ENCODE measurements around the gene MPZL3.

MPZL3 gene

GRCh38 chr11:118229274-118229847 is 22.8 kb downstream of the MPZL3 start:
- no peak for DNase-seq

- DNase-seq: no peak
Observed at GRCh38 chr11:118227865-118228785, 24.0 kb downstream of the MPZL3 start.

- no peak for DNase-seq
Observed at GRCh38 chr11:118226781-118227180, 25.4 kb downstream of the MPZL3 start.

GRCh38 chr11:118226296-118226695 is 25.9 kb downstream of the MPZL3 start:
- no peak for DNase-seq

- no peak for DNase-seq
Observed at GRCh38 chr11:118224511-118225188, 27.5 kb downstream of the MPZL3 start, which contains the start of gene JAML. Gene JAML (minus strand): TSS chr11:118225011. CDS start chr11:118214866, 10,145 bp downstream.

GRCh38 chr11:118223992-118224391 is 28.2 kb downstream of the MPZL3 start:
- DNase-seq: no peak

GRCh38 chr11:118223570-118223969 is 28.6 kb downstream of the MPZL3 start:
- DNase-seq: no peak

GRCh38 chr11:118222437-118222836 is 29.7 kb downstream of the MPZL3 start:
- DNase-seq: no peak

GRCh38 chr11:118221419-118221818 is 30.7 kb downstream of the MPZL3 start:
- no peak for DNase-seq

- DNase-seq: no peak
Observed at GRCh38 chr11:118219732-118220131, 32.4 kb downstream of the MPZL3 start.

- no peak for DNase-seq
Observed at GRCh38 chr11:118219244-118219643, 32.9 kb downstream of the MPZL3 start.

GRCh38 chr11:118217575-118217974 is 34.6 kb downstream of the MPZL3 start:
- DNase-seq: no peak

GRCh38 chr11:118216621-118217481 is 35.3 kb downstream of the MPZL3 start:
- no peak for DNase-seq

- DNase-seq: no peak
Observed at GRCh38 chr11:118215765-118216164, 36.4 kb downstream of the MPZL3 start.

GRCh38 chr11:118215262-118215661 is 36.9 kb downstream of the MPZL3 start:
- DNase-seq: no peak

GRCh38 chr11:118214210-118214914 is 37.8 kb downstream of the MPZL3 start:
- DNase-seq: no peak

- no peak for DNase-seq
Observed at GRCh38 chr11:118213781-118214180, 38.4 kb downstream of the MPZL3 start.

GRCh38 chr11:118213201-118213600 is 39.0 kb downstream of the MPZL3 start:
- no peak for DNase-seq

GRCh38 chr11:118212781-118213191 is 39.4 kb downstream of the MPZL3 start:
- no peak for DNase-seq

GRCh38 chr11:118212131-118212725 is 39.9 kb downstream of the MPZL3 start:
- DNase-seq: no peak

GRCh38 chr11:118211006-118211405 is 41.2 kb downstream of the MPZL3 start:
- no peak for DNase-seq

GRCh38 chr11:118210323-118210722 is 41.8 kb downstream of the MPZL3 start:
- no peak for DNase-seq
